HEK293 (cell line): ENCODE results near the gene MCU.
"Not testable (repeated sequence)": the region's sequence is repeated elsewhere in the genome, so short reads cannot be mapped to it uniquely, and the experiment has no call there.

ENCODE experiments used
- CTCF ChIA-PET: fragments of 350-600 bp; formaldehyde crosslinking; extraction: SDS; loops from one replicate; lab custom pipeline; 2021; ENCODE audit warnings: antibody characterized with exemption; lab: Yijun Ruan, JAX
- POLR2A ChIA-PET: fragments of 300-600 bp; formaldehyde crosslinking; extraction: SDS; loops from one replicate; lab custom pipeline; 2020; ENCODE audit warnings: antibody characterized with exemption, inconsistent platforms; lab: Yijun Ruan, JAX
- H3K27ac ChIP-seq: fragments of 200-500 bp; sonication (Bioruptor generic); 2 replicates; pipeline ENCODE4 v1.5.1; 2014; ENCODE audit warnings: low read depth, low read length, control low read depth, inconsistent platforms; ENCODE audit errors: extremely low read depth
- H3K36me3 ChIP-seq, 2 experiments: fragments of 200-500 bp in 1 of 2; sonication (Bioruptor generic) in 1 of 2; 1 replicate in 1 of 2; 2 replicates in 1 of 2; pipeline ENCODE4 v1.5.1; 2014 to 2017; ENCODE audit warnings: inconsistent platforms in 2 of 2, low read length in 2 of 2; ENCODE audit not compliant: control insufficient read depth in 2 of 2, insufficient read depth in 1 of 2
- H3K4me1 ChIP-seq: fragments of 200-500 bp; sonication (Bioruptor generic); 2 replicates; pipeline ENCODE4 v1.5.1; 2014; ENCODE audit warnings: mild to moderate bottlenecking, low read length, inconsistent platforms; ENCODE audit not compliant: control insufficient read depth, insufficient read depth
- H3K4me3 ChIP-seq: 2 replicates; pipeline ENCODE4 v1.5.1; 2011; ENCODE audit warnings: low read depth, mild to moderate bottlenecking, control low read depth, low read length, moderate library complexity
- H3K9me3 ChIP-seq: fragments of 200-500 bp; sonication (Bioruptor generic); 2 replicates; pipeline ENCODE4 v1.5.1; 2014; ENCODE audit warnings: low read depth, low read length, inconsistent platforms; ENCODE audit not compliant: control insufficient read depth, insufficient read depth
- EGR2 ChIP-seq: fragments of 450-650 bp; formaldehyde crosslinking; IDR thresholded peaks from 2 replicates; pipeline ENCODE4 v1.5.1; 2016; ENCODE audit warnings: low read depth, missing biosample characterization, missing genetic modification characterization
- RBAK ChIP-seq: fragments of 450-650 bp; formaldehyde crosslinking; IDR thresholded peaks from 2 replicates; pipeline ENCODE4 v1.5.1; 2016; ENCODE audit warnings: missing biosample characterization, missing genetic modification characterization
- ZFP3 ChIP-seq: fragments of 450-650 bp; formaldehyde crosslinking; IDR thresholded peaks from 2 replicates; pipeline ENCODE4 v1.5.1; 2016; ENCODE audit warnings: low read depth, missing biosample characterization, missing genetic modification characterization
- ZNF335 ChIP-seq: fragments of 450-650 bp; formaldehyde crosslinking; conservative IDR thresholded peaks from 2 replicates; pipeline ENCODE4 v1.5.1; 2016; ENCODE audit warnings: missing biosample characterization, missing genetic modification characterization
- ZNF548 ChIP-seq: fragments of 450-650 bp; formaldehyde crosslinking; IDR thresholded peaks from 2 replicates; pipeline ENCODE4 v1.5.1; 2016; ENCODE audit warnings: missing biosample characterization, missing genetic modification characterization
- ZNF623 ChIP-seq: fragments of 450-650 bp; formaldehyde crosslinking; IDR thresholded peaks from 2 replicates; pipeline ENCODE4 v1.5.1; 2016; ENCODE audit warnings: missing biosample characterization, missing genetic modification characterization
- ZSCAN16 ChIP-seq: fragments of 450-650 bp; formaldehyde crosslinking; IDR thresholded peaks from 2 replicates; pipeline ENCODE4 v1.5.1; 2016; ENCODE audit warnings: missing biosample characterization, missing genetic modification characterization
- TF ChIP-seq, protein P1 (sequence below): fragments of 450-650 bp; formaldehyde crosslinking; IDR thresholded peaks from 2 replicates; pipeline ENCODE4 v1.5.1; 2016; ENCODE audit warnings: missing biosample characterization, missing genetic modification characterization
- TF ChIP-seq, protein P2 (sequence below): fragments of 450-650 bp; formaldehyde crosslinking; IDR thresholded peaks from 2 replicates; pipeline ENCODE4 v1.5.1; 2016; ENCODE audit warnings: missing biosample characterization, missing genetic modification characterization
- TF ChIP-seq, protein P3 (sequence below): IDR thresholded peaks from 2 replicates; pipeline ENCODE4 v1.6.1; 2011; ENCODE audit warnings: mild to moderate bottlenecking, low read depth, low read length, borderline replicate concordance
- TF ChIP-seq, protein P4 (sequence below): fragments of 450-650 bp; formaldehyde crosslinking; IDR thresholded peaks from 2 replicates; pipeline ENCODE4 v1.5.1; 2016; ENCODE audit warnings: missing biosample characterization, missing genetic modification characterization

MCU gene

DNA sequence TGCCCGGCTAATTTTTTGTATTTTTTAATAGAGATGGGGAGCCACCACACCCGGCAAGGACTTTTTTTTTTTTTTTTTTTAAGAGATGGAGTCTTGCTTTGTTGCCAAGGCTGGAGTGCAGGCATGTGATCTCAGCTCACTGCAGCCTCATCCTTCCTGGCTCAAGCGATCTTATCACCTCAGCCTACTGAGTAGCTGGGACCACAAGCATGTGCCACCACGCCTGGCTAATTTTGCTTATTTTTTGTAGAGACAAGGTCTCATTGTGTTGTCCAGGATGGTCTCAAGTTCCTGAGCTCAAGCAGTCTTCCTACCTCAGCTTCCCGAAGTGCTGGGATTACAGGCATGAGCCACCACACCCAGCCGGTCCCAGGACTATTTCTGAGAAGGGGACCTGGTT, 9.3 kb upstream of the MCU start:
- H3K9me3 ChIP-seq: no peaks in the 10 kb centered on the region
- no peaks in the 10 kb centered on the region for H3K4me1 ChIP-seq
- H3K27ac ChIP-seq: no peak overlapping the region
- H3K36me3 ChIP-seq: no peaks in the 10 kb centered on the region
- CTCF ChIA-PET: interaction anchor here (1.1 kb wide), 1 partner anchor 11 kb away, joined by 3 read pairs; no protein-coding TSS in a partner anchor
- TF ChIP-seq, protein P1, sequence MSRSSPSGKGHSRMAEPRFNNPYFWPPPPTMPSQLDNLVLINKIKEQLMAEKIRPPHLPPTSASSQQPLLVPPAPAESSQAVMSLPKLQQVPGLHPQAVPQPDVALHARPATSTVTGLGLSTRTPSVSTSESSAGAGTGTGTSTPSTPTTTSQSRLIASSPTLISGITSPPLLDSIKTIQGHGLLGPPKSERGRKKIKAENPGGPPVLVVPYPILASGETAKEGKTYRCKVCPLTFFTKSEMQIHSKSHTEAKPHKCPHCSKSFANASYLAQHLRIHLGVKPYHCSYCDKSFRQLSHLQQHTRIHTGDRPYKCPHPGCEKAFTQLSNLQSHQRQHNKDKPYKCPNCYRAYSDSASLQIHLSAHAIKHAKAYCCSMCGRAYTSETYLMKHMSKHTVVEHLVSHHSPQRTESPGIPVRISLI (tag by site-specific recombination): no peak
- TF ChIP-seq ZNF335: peak; percentile 28; the same call in 1 of the 2 replicates
- TF ChIP-seq, protein P2, sequence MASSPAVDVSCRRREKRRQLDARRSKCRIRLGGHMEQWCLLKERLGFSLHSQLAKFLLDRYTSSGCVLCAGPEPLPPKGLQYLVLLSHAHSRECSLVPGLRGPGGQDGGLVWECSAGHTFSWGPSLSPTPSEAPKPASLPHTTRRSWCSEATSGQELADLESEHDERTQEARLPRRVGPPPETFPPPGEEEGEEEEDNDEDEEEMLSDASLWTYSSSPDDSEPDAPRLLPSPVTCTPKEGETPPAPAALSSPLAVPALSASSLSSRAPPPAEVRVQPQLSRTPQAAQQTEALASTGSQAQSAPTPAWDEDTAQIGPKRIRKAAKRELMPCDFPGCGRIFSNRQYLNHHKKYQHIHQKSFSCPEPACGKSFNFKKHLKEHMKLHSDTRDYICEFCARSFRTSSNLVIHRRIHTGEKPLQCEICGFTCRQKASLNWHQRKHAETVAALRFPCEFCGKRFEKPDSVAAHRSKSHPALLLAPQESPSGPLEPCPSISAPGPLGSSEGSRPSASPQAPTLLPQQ (tag by site-specific recombination): 0 out of 2 replicates have a peak, but pooled peaks have one; percentile 24
- no peak overlapping the region for H3K4me3 ChIP-seq
- POLR2A ChIA-PET: interaction anchor here (2.0 kb wide), 1 partner anchor 9 kb away, joined by 11 read pairs; the partner anchor contains the start of gene MCU

DNA sequence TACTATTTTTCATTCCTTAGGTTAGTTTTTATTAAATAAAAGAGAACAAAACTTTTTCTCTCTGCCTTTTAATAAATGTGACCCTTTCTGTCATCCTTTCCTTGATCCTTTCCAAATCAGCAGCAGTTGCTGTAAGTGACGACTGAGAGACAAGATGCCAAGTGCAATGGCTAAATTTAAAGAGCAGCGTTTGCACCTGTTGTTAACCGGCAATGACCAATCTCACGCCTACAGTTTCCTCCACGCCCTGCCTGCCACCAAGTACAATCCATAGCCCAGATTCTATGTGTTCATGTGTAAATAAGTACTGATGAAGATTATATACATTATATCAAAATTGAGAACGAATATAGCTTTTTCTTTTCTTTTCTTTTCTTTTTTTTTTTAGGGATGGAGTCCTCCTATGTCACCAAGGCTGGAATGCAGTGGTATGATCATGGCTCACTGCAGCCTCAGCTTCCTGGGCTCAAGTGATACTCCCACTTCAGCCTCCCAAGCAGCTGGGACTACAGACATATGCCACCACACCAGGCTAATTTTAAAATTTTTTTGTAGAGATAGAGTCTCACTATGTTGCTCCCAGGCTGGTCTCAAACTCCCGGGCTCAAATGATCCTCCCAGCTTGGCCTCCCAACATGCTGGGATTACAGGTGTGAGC, 6.5 kb upstream of the MCU start:
- CTCF ChIA-PET: interaction anchor here (1.3 kb wide), 1 partner anchor 10 kb away, joined by 6 read pairs; no protein-coding TSS in a partner anchor
- Histone ChIP-seq H3K36me3 (no peaks in the 10 kb centered on the region), H3K4me1 (no peaks in the 10 kb centered on the region)
- TF ChIP-seq ZNF623 (no peak), ZNF548 (tag by site-specific recombination) (no peak)
- TF ChIP-seq, protein P3, sequence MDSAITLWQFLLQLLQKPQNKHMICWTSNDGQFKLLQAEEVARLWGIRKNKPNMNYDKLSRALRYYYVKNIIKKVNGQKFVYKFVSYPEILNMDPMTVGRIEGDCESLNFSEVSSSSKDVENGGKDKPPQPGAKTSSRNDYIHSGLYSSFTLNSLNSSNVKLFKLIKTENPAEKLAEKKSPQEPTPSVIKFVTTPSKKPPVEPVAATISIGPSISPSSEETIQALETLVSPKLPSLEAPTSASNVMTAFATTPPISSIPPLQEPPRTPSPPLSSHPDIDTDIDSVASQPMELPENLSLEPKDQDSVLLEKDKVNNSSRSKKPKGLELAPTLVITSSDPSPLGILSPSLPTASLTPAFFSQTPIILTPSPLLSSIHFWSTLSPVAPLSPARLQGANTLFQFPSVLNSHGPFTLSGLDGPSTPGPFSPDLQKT: no peak
- TF ChIP-seq, protein P4, sequence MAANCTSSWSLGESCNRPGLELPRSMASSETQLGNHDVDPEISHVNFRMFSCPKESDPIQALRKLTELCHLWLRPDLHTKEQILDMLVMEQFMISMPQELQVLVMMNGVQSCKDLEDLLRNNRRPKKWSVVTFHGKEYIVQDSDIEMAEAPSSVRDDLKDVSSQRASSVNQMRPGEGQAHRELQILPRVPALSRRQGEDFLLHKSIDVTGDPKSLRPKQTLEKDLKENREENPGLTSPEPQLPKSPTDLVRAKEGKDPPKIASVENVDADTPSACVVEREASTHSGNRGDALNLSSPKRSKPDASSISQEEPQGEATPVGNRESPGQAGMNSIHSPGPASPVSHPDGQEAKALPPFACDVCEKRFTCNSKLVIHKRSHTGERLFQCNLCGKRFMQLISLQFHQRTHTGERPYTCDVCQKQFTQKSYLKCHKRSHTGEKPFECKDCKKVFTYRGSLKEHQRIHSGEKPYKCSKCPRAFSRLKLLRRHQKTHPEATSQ (tag by site-specific recombination): no peak
- TF ChIP-seq, all 188 proteins: peak for 0
- Histone ChIP-seq H3K9me3 (no peaks in the 10 kb centered on the region), H3K27ac (no peak overlapping the region), H3K4me3 (no peak overlapping the region)
- POLR2A ChIA-PET: no interaction called here

DNA sequence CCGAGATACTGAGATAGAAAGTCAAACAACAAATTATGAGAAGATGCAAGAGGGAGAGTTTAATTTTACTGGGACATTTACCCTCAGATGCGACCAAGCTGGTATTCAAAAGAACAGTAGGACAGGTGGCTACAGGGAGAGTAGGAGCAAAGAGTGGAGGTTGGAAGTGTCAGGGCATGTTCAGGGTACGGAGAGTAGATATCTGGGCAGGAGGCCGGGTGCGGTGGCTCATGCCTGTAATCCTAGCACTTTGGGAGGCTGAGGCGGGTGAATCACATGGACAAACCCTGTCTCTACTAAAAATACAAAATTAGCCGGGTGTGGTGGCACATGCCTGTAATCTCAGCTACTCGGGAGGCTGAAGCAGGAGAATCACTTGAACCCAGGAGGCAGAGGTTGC, 5.5 kb upstream of the MCU start:
- H3K27ac ChIP-seq, H3K36me3 ChIP-seq, H3K9me3 ChIP-seq, H3K4me1 ChIP-seq, POLR2A ChIA-PET, H3K4me3 ChIP-seq: not testable (repeated sequence)
- CTCF ChIA-PET: interaction anchor here (1.3 kb wide), 1 partner anchor 9 kb away, joined by 6 read pairs; no protein-coding TSS in a partner anchor

DNA sequence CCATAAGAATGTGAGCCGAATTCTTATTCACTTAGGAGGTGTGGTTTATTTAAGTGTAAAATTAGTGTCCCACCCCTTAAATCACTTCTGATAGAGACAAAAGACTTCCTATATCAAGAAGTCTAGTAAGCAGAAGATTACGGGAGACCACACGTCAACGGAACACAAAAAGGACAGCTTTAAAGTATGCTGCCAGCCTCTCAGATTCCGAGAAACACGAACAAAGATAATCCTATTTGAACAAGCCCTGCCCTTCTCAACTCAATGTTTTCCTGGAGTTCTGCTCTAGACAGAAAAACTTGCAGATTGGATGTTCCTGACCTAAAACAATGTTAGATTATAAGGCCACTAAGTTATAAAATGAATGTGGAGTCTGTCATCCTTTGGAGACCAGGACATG, 4.9 kb upstream of the MCU start:
- H3K9me3 ChIP-seq: no peaks in the 10 kb centered on the region
- CTCF ChIA-PET: no interaction called here
- TF ChIP-seq EGR2 (tag by site-specific recombination): no peak
- no peak for TF ChIP-seq ZFP3
- no peak for TF ChIP-seq RBAK (tag by site-specific recombination)
- TF ChIP-seq ZSCAN16 (tag by site-specific recombination): no peak
- POLR2A ChIA-PET: no interaction called here
- no peaks in the 10 kb centered on the region for H3K4me1 ChIP-seq
- H3K27ac ChIP-seq: no peak overlapping the region
- no peaks in the 10 kb centered on the region for H3K36me3 ChIP-seq
- H3K4me3 ChIP-seq: no peak overlapping the region
